GM12865 (cell line): ENCODE measurements around the gene TCHH.
"Not testable (repeated sequence)": the region's sequence is repeated elsewhere in the genome, so short reads cannot be mapped to it uniquely, and the experiment has no call there.

Experiments
- DNase-seq: peaks from one replicate; pipeline ENCODE4 v3.0.0; 2010; ENCODE audit warnings: low read depth
- H3K4me3 ChIP-seq: 2 replicates; pipeline ENCODE4 v1.5.1; 2011; ENCODE audit warnings: mild to moderate bottlenecking, low read depth, low read length, control low read depth
- CTCF ChIP-seq: IDR thresholded peaks from 2 replicates; pipeline ENCODE4 v1.5.1; 2011; ENCODE audit warnings: low read length, control low read depth, low read depth, inconsistent platforms; ENCODE audit not compliant: insufficient read depth; ENCODE audit errors: missing control alignments

TCHH gene

GRCh38 chr1:152086760-152087159 is 28.5 kb downstream of the TCHH start:
- TF ChIP-seq CTCF = no peak
- no peak for DNase-seq
- H3K4me3 ChIP-seq = no peak overlapping the region

- no peak overlapping the region for H3K4me3 ChIP-seq
- TF ChIP-seq CTCF = no peak
- no peak for DNase-seq
Observed at GRCh38 chr1:152084853-152085252, 30.4 kb downstream of the TCHH start.

GRCh38 chr1:152081026-152081425 is 34.2 kb downstream of the TCHH start:
- DNase-seq, H3K4me3 ChIP-seq: not testable (repeated sequence)

- not testable (repeated sequence) for H3K4me3 ChIP-seq
Observed at GRCh38 chr1:152080494-152080893, 34.8 kb downstream of the TCHH start.

GRCh38 chr1:152078831-152079441 is 36.3 kb downstream of the TCHH start:
- H3K4me3 ChIP-seq = no peak overlapping the region
- TF ChIP-seq CTCF = no peak
- no peak for DNase-seq

More at GRCh38 chr1:152080494-152080893, 34.8 kb downstream of the TCHH start:
- not testable (repeated sequence) for DNase-seq

GRCh38 chr1:152072311-152072710 is 42.9 kb downstream of the TCHH start:
- no peak overlapping the region for H3K4me3 ChIP-seq
- no peak for TF ChIP-seq CTCF
- peak; percentile 45 for DNase-seq

GRCh38 chr1:152071123-152071522 is 44.1 kb downstream of the TCHH start:
- no peak for TF ChIP-seq CTCF
- DNase-seq = no peak
- H3K4me3 ChIP-seq = no peak overlapping the region

- no peak for DNase-seq
- TF ChIP-seq CTCF = no peak
- H3K4me3 ChIP-seq = no peak overlapping the region
Observed at GRCh38 chr1:152067929-152068328, 47.3 kb downstream of the TCHH start.
